Measurements from ENCODE around the gene DGKH. TPM values are rescaled to one million over a fixed set of nuclear protein-coding genes. Genes with fewer than 3 reads are reported as not detected.
"Not testable (repeated sequence)": the region's sequence is repeated elsewhere in the genome, so short reads cannot be mapped to it uniquely, and the experiment has no call there.

DGKH gene
- total RNA-seq, 1 donor from 2014 or later: 17.9 TPM

DNA sequence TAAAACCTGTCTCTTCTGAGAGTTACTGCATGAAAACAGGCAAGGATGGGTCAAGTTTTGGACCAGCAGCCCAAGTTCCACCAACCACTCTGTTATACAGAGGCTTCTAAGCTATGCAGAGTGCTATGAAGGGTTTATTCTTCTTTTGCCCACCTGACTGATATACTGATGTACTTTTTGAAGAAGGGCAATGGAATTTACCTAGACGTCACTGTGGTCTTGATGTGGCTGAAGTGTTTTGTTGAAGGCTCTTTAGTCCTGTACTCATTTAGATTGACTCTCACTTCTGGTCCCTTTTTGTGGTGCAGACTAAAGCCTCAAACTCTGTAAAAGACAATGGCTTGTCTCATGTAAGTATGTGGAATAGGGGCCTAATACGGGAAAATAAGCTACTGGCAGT, 92.0 kb downstream of the DGKH start:
- no peak for DNase-seq (ENCODE audit: low read depth)
- TF ChIP-seq, protein P1, sequence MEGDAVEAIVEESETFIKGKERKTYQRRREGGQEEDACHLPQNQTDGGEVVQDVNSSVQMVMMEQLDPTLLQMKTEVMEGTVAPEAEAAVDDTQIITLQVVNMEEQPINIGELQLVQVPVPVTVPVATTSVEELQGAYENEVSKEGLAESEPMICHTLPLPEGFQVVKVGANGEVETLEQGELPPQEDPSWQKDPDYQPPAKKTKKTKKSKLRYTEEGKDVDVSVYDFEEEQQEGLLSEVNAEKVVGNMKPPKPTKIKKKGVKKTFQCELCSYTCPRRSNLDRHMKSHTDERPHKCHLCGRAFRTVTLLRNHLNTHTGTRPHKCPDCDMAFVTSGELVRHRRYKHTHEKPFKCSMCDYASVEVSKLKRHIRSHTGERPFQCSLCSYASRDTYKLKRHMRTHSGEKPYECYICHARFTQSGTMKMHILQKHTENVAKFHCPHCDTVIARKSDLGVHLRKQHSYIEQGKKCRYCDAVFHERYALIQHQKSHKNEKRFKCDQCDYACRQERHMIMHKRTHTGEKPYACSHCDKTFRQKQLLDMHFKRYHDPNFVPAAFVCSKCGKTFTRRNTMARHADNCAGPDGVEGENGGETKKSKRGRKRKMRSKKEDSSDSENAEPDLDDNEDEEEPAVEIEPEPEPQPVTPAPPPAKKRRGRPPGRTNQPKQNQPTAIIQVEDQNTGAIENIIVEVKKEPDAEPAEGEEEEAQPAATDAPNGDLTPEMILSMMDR (IDR thresholded peaks at IDR 0.05; ENCODE audit: insufficient read depth, low read length, poor library complexity, severe bottlenecking): no peak
- H3K36me3 ChIP-seq (ENCODE audit: control insufficient read depth, insufficient read depth, low read length): peaks cover 1% of the 10 kb centered on the region
- no peaks in the 10 kb centered on the region for H3K27me3 ChIP-seq (ENCODE audit: control insufficient read depth, insufficient read depth, low read length)
- no peak overlapping the region for H3K4me3 ChIP-seq (ENCODE audit: low read depth, low read length)

DNA sequence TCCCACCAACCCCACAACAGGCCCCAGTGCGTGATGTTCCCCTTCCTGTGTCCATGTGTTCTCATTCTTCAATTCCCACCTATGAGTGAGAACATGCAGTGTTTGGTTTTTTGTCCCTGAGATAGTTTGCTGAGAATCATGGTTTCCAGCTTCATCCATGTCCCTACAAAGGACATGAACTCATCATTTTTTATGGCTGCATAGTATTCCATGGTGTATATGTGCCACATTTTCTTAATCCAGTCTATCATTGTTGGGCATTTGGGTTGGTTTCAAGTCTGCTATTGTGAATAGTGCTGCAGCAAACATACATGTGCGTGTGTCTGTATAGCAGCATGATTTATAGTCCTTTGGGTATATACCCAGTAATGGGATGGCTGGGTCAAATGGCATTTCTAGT, 92.6 kb downstream of the DGKH start:
- DNase-seq (ENCODE audit: low read depth); H3K4me3 ChIP-seq (ENCODE audit: low read depth, low read length); H3K27me3 ChIP-seq (ENCODE audit: control insufficient read depth, insufficient read depth, low read length); H3K36me3 ChIP-seq (ENCODE audit: control insufficient read depth, insufficient read depth, low read length): not testable (repeated sequence)

DNA sequence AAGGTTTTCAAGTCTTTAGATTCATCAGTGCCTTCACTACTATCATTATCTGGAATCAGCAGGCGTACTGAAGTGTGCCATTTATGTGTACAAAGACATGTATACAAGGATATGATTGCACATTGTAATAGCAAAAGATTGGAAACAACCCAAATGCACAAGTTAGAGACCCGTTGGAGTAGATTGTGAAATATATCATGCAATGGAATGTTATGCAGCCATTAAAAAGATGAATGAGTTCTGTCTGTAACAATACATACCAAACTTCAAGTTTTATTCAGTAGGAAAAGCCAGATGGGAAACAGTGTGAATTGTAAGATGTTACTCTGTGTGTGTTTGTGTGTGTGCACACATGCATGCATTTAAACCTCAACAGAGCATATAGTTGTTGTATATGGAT, 97.9 kb downstream of the DGKH start:
- H3K27me3 ChIP-seq (ENCODE audit: control insufficient read depth, insufficient read depth, low read length): no peaks in the 10 kb centered on the region
- H3K36me3 ChIP-seq (ENCODE audit: control insufficient read depth, insufficient read depth, low read length): no peaks in the 10 kb centered on the region
- DNase-seq (ENCODE audit: low read depth): no peak
- TF ChIP-seq, protein P1 (IDR thresholded peaks at IDR 0.05; ENCODE audit: insufficient read depth, low read length, poor library complexity, severe bottlenecking): no peak
- H3K4me3 ChIP-seq (ENCODE audit: low read depth, low read length): no peak overlapping the region

- no peak for DNase-seq (ENCODE audit: low read depth)
- no peaks in the 10 kb centered on the region for H3K27me3 ChIP-seq (ENCODE audit: control insufficient read depth, insufficient read depth, low read length)
- H3K4me3 ChIP-seq (ENCODE audit: low read depth, low read length): no peak overlapping the region
- TF ChIP-seq, protein P1 (IDR thresholded peaks at IDR 0.05; ENCODE audit: insufficient read depth, low read length, poor library complexity, severe bottlenecking): no peak
- no peaks in the 10 kb centered on the region for H3K36me3 ChIP-seq (ENCODE audit: control insufficient read depth, insufficient read depth, low read length)
Measured at GRCh38 chr13:42148538-42148937, 100.1 kb downstream of the DGKH start.

- DNase-seq (ENCODE audit: low read depth): no peak
- TF ChIP-seq, protein P1 (IDR thresholded peaks at IDR 0.05; ENCODE audit: insufficient read depth, low read length, poor library complexity, severe bottlenecking): no peak
- no peaks in the 10 kb centered on the region for H3K36me3 ChIP-seq (ENCODE audit: control insufficient read depth, insufficient read depth, low read length)
- no peaks in the 10 kb centered on the region for H3K27me3 ChIP-seq (ENCODE audit: control insufficient read depth, insufficient read depth, low read length)
- no peak overlapping the region for H3K4me3 ChIP-seq (ENCODE audit: low read depth, low read length)
Measured at GRCh38 chr13:42149136-42149535, 100.7 kb downstream of the DGKH start.

GRCh38 chr13:42151781-42152180, 103.3 kb downstream of the DGKH start:
- TF ChIP-seq, protein P1 (IDR thresholded peaks at IDR 0.05; ENCODE audit: insufficient read depth, low read length, poor library complexity, severe bottlenecking): no peak
- DNase-seq (ENCODE audit: low read depth): no peak
- no peaks in the 10 kb centered on the region for H3K27me3 ChIP-seq (ENCODE audit: control insufficient read depth, insufficient read depth, low read length)
- H3K36me3 ChIP-seq (ENCODE audit: control insufficient read depth, insufficient read depth, low read length): no peaks in the 10 kb centered on the region
- H3K4me3 ChIP-seq (ENCODE audit: low read depth, low read length): no peak overlapping the region

Data from kidney epithelial cell (primary cell).